OCI-LY3 (cell line): ENCODE data around the gene FKBP10.

Experiments
- EZH2phosphoT487 ChIP-seq: fragments of 200-600 bp; shearing (Covaris generic); IDR thresholded peaks from 2 replicates; pipeline ENCODE4 v1.6.1; 2018; ENCODE audit warnings: antibody characterized with exemption, mixed run types, low read depth
- TF ChIP-seq, protein P1 (sequence below): fragments of 200-600, 300-600 bp; sonication (generic); IDR thresholded peaks from 2 replicates; pipeline ENCODE4 v1.5.1; 2014; ENCODE audit warnings: antibody characterized with exemption, low read length, low read depth

DNA sequence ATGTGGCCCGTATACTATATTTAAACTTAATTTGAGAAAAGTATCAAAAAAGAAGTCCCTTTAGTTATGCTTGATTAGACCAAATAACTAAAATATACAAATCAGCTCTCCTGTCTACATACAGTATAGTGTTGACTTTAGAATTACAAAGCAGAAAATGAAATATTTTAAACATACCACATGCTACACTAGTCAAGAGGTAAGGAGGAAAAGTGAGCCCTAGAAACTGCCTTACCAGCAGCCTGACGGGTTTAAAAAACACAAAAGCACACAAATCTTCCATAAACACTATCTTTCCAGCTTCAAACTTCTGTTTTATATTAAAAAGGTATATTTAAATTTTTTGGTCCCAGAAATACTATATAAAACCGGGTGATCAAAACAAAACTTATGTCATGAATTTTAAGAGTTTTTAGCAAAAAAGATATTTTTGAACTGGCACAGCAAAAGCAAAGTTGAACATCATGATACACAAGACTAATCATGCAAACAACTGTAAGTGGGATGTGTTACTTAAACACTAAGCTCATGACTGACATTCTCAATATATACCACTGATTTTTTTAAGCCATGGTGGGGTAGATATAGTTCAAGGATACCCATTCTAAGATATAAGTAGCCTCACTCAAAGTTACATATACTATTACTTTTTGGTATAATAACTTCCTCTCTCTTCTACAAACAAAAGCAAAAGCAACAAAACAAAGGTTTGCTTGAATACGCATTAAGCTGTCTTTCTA lies 36.6 kb downstream of the FKBP10 start:
- TF ChIP-seq, protein P1, sequence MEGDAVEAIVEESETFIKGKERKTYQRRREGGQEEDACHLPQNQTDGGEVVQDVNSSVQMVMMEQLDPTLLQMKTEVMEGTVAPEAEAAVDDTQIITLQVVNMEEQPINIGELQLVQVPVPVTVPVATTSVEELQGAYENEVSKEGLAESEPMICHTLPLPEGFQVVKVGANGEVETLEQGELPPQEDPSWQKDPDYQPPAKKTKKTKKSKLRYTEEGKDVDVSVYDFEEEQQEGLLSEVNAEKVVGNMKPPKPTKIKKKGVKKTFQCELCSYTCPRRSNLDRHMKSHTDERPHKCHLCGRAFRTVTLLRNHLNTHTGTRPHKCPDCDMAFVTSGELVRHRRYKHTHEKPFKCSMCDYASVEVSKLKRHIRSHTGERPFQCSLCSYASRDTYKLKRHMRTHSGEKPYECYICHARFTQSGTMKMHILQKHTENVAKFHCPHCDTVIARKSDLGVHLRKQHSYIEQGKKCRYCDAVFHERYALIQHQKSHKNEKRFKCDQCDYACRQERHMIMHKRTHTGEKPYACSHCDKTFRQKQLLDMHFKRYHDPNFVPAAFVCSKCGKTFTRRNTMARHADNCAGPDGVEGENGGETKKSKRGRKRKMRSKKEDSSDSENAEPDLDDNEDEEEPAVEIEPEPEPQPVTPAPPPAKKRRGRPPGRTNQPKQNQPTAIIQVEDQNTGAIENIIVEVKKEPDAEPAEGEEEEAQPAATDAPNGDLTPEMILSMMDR: no peak
- no peak for TF ChIP-seq EZH2phosphoT487
